ENCODE measurements around the gene ATRIP. TPM values are rescaled to one million over a fixed set of nuclear protein-coding genes. Genes with fewer than 3 reads are reported as not detected.

The ATRIP gene
- polyA plus RNA-seq, 1 donor from 2014 or later = 11.1 TPM

- H3K4me2 ChIP-seq (ENCODE audit: low read length) = peak within 1 kb of the TSS; percentile 58
- H3K9ac ChIP-seq (ENCODE audit: low read length) = peak within 1 kb of the TSS; percentile 87
- H3K79me2 ChIP-seq (replicated peaks; ENCODE audit: insufficient read depth, low read length) = peaks cover 48% of the 10 kb centered on the region
- H4K20me1 ChIP-seq (ENCODE audit: insufficient read depth) = no peaks in the 10 kb centered on the region
- peak within 1 kb of the TSS; percentile 65 for H2AFZ ChIP-seq (ENCODE audit: low read depth, low read length)
- H3K36me3 ChIP-seq (ENCODE audit: insufficient read depth, low read length) = no peaks in the 10 kb centered on the region
- peak within 1 kb of the TSS; percentile 89 for H3K4me3 ChIP-seq (ENCODE audit: low read length)
- H3K9me3 ChIP-seq (ENCODE audit: low read length) = no peaks in the 10 kb centered on the region
- no peaks in the 10 kb centered on the region for H3K9me2 ChIP-seq (ENCODE audit: insufficient read depth, low read length)
- peak within 1 kb of the TSS; percentile 81 for H3K27ac ChIP-seq (ENCODE audit: low read length)
- no peaks in the 10 kb centered on the region for H3K27me3 ChIP-seq (ENCODE audit: insufficient read depth, low read depth, low read length)
- TF ChIP-seq MXI1 (conservative IDR thresholded peaks at IDR 0.05; ENCODE audit: poor library complexity, severe bottlenecking) = no peak
- TF ChIP-seq SMC3 (conservative IDR thresholded peaks at IDR 0.05; ENCODE audit: poor library complexity) = no peak
- no peak for TF ChIP-seq EP300 (conservative IDR thresholded peaks at IDR 0.05; ENCODE audit: poor library complexity, severe bottlenecking)
- no peak for TF ChIP-seq POLR2AphosphoS5 (IDR thresholded peaks at IDR 0.05)
- TF ChIP-seq RAD21 (conservative IDR thresholded peaks at IDR 0.05) = no peak
- TF ChIP-seq REST (IDR thresholded peaks at IDR 0.05; ENCODE audit: borderline replicate concordance) = no peak
- TF ChIP-seq TAF1 (IDR thresholded peaks at IDR 0.05; ENCODE audit: low read depth) = no peak
- TF ChIP-seq, protein P1, sequence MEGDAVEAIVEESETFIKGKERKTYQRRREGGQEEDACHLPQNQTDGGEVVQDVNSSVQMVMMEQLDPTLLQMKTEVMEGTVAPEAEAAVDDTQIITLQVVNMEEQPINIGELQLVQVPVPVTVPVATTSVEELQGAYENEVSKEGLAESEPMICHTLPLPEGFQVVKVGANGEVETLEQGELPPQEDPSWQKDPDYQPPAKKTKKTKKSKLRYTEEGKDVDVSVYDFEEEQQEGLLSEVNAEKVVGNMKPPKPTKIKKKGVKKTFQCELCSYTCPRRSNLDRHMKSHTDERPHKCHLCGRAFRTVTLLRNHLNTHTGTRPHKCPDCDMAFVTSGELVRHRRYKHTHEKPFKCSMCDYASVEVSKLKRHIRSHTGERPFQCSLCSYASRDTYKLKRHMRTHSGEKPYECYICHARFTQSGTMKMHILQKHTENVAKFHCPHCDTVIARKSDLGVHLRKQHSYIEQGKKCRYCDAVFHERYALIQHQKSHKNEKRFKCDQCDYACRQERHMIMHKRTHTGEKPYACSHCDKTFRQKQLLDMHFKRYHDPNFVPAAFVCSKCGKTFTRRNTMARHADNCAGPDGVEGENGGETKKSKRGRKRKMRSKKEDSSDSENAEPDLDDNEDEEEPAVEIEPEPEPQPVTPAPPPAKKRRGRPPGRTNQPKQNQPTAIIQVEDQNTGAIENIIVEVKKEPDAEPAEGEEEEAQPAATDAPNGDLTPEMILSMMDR (IDR thresholded peaks at IDR 0.05; ENCODE audit: poor library complexity, severe bottlenecking) = no peak
- TF ChIP-seq EZH2 (IDR thresholded peaks at IDR 0.05; ENCODE audit: borderline replicate concordance, insufficient read depth, low read length, poor library complexity, severe bottlenecking) = no peak
- no peaks in the 10 kb centered on the region for H3F3A ChIP-seq (ENCODE audit: insufficient read depth, low read length, poor library complexity, severe bottlenecking)
These were observed 16.4 kb upstream of the ATRIP start, which contains the start of gene PLXNB1 for GRCh38 chr3:48429960-48430707. PLXNB1 (minus strand) TSS chr3:48430086; CDS start chr3:48424611, 5,475 bp downstream.

GRCh38 chr3:48430708-48431101, 15.8 kb upstream of the ATRIP start:
- TF ChIP-seq MXI1 (conservative IDR thresholded peaks at IDR 0.05; ENCODE audit: poor library complexity, severe bottlenecking) (no peak), EZH2 (IDR thresholded peaks at IDR 0.05; ENCODE audit: borderline replicate concordance, insufficient read depth, low read length, poor library complexity, severe bottlenecking) (no peak), RAD21 (conservative IDR thresholded peaks at IDR 0.05) (no peak), EP300 (conservative IDR thresholded peaks at IDR 0.05; ENCODE audit: poor library complexity, severe bottlenecking) (no peak)
- Histone ChIP-seq H2AFZ (ENCODE audit: low read depth, low read length) (no peak overlapping the region), H3K4me3 (ENCODE audit: low read length) (peak overlapping the region; percentile 89), H4K20me1 (ENCODE audit: insufficient read depth) (no peaks in the 10 kb centered on the region), H3K9me3 (ENCODE audit: low read length) (no peaks in the 10 kb centered on the region), H3K27me3 (ENCODE audit: insufficient read depth, low read depth, low read length) (no peaks in the 10 kb centered on the region), H3K9ac (ENCODE audit: low read length) (no peak overlapping the region), H3K27ac (ENCODE audit: low read length) (no peak overlapping the region), H3K79me2 (replicated peaks; ENCODE audit: insufficient read depth, low read length) (peaks cover 43% of the 10 kb centered on the region), H3K9me2 (ENCODE audit: insufficient read depth, low read length) (no peaks in the 10 kb centered on the region), H3K4me2 (ENCODE audit: low read length) (no peak overlapping the region), H3K36me3 (ENCODE audit: insufficient read depth, low read length) (no peaks in the 10 kb centered on the region), H3F3A (ENCODE audit: insufficient read depth, low read length, poor library complexity, severe bottlenecking) (no peaks in the 10 kb centered on the region)

Data from neural cell (in vitro differentiated cells).